HPDE6-E6E7 (cell line): Measurements from ENCODE around the gene PRDX6.
"Not testable (repeated sequence)": the region's sequence is repeated elsewhere in the genome, so short reads cannot be mapped to it uniquely, and the experiment has no call there.

ENCODE experiments used
- DNase-seq: peaks from one replicate; pipeline ENCODE4 v3.0.0; 2011; ENCODE audit warnings: missing footprints; ENCODE audit errors: extremely low spot score

Gene PRDX6

GRCh38 chr1:173467426-173467825, 9.7 kb upstream of the PRDX6 start:
- DNase-seq: no peak

- no peak for DNase-seq
These were observed 7.5 kb upstream of the PRDX6 start for GRCh38 chr1:173469656-173470055.

- DNase-seq: no peak
These were observed 6.5 kb upstream of the PRDX6 start for GRCh38 chr1:173470608-173471007.

- DNase-seq: no peak
These were observed 3.5 kb upstream of the PRDX6 start for GRCh38 chr1:173473599-173474011.

GRCh38 chr1:173474097-173474779, 2.9 kb upstream of the PRDX6 start:
- no peak for DNase-seq

GRCh38 chr1:173474780-173475421, 2.2 kb upstream of the PRDX6 start:
- not testable (repeated sequence) for DNase-seq

GRCh38 chr1:173475564-173476196, 1.5 kb upstream of the PRDX6 start:
- peak; percentile 32 for DNase-seq

GRCh38 chr1:173476197-173476664, 904 bp upstream of the PRDX6 start:
- no peak for DNase-seq

GRCh38 chr1:173476665-173477285, 360 bp upstream of the PRDX6 start:
- DNase-seq: peak; percentile 57

GRCh38 chr1:173478094-173478674, 1.0 kb downstream of the PRDX6 start:
- DNase-seq: peak; percentile 48

GRCh38 chr1:173479649-173480048, 2.5 kb downstream of the PRDX6 start:
- DNase-seq: no peak

GRCh38 chr1:173481195-173481772, 4.1 kb downstream of the PRDX6 start:
- DNase-seq: no peak

GRCh38 chr1:173482683-173483082, 5.5 kb downstream of the PRDX6 start:
- no peak for DNase-seq

GRCh38 chr1:173484276-173484675, 7.1 kb downstream of the PRDX6 start:
- DNase-seq: no peak

- no peak for DNase-seq
These were observed 8.3 kb downstream of the PRDX6 start for GRCh38 chr1:173485401-173485800.

- no peak for DNase-seq
These were observed 10.9 kb downstream of the PRDX6 start for GRCh38 chr1:173488001-173488400.

- peak; percentile 19 for DNase-seq
These were observed 12.0 kb downstream of the PRDX6 start for GRCh38 chr1:173489149-173489600.

- no peak for DNase-seq
These were observed 12.8 kb downstream of the PRDX6 start for GRCh38 chr1:173489929-173490328.

GRCh38 chr1:173491508-173491907, 14.4 kb downstream of the PRDX6 start:
- no peak for DNase-seq

GRCh38 chr1:173493125-173493524, 16.0 kb downstream of the PRDX6 start:
- DNase-seq: not testable (repeated sequence)

- DNase-seq: no peak
These were observed 18.6 kb downstream of the PRDX6 start for GRCh38 chr1:173495609-173496267.
